ENCODE measurements around the gene NR1D1.

DNA sequence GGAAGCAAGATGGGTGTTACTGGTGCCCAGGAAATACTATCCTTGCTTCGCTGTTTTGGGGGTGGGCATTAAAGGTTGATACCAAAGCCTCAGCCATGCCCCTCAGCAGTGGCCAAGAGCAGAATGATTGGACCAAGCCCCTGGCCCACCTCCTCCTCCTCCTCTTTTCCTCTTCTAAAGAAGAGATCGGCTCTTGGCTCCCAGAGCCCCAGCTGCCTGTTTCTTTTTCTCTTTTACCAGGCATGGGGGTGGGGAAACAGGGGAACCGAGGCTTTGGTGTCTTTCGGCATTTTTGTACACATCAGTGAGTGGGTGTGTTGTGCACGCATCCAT is 31.8 kb downstream of the NR1D1 start:
- TF ChIP-seq CREB5 (CRISPR knock-in tag; IDR thresholded peaks at IDR 0.05; ENCODE audit: low read depth) (no peak), ZFP30 (CRISPR knock-in tag; IDR thresholded peaks at IDR 0.05) (no peak)
- TF ChIP-seq, protein P1, sequence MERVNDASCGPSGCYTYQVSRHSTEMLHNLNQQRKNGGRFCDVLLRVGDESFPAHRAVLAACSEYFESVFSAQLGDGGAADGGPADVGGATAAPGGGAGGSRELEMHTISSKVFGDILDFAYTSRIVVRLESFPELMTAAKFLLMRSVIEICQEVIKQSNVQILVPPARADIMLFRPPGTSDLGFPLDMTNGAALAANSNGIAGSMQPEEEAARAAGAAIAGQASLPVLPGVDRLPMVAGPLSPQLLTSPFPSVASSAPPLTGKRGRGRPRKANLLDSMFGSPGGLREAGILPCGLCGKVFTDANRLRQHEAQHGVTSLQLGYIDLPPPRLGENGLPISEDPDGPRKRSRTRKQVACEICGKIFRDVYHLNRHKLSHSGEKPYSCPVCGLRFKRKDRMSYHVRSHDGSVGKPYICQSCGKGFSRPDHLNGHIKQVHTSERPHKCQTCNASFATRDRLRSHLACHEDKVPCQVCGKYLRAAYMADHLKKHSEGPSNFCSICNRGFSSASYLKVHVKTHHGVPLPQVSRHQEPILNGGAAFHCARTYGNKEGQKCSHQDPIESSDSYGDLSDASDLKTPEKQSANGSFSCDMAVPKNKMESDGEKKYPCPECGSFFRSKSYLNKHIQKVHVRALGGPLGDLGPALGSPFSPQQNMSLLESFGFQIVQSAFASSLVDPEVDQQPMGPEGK (CRISPR knock-in tag; IDR thresholded peaks at IDR 0.05; ENCODE audit: borderline replicate concordance): no peak
